Sigmoid colon (tissue), 7 donors: ENCODE results near the gene FRRS1. TPM values are rescaled to one million over a fixed set of nuclear protein-coding genes. Genes with fewer than 3 reads are reported as not detected.
"Not testable (repeated sequence)": the region's sequence is repeated elsewhere in the genome, so short reads cannot be mapped to it uniquely, and the experiment has no call there.

Source experiments
- DNase-seq: peaks from one replicate; pipeline ENCODE4 v3.0.0-alpha.2; 2019
- H3K27ac ChIP-seq, 4 donors: fragments of 200-600 bp; sonication (generic); one replicate each; pipeline ENCODE4 v1.5.1; 2016 to 2019; ENCODE audit warnings: mild to moderate bottlenecking in 1 of 4
- H3K27me3 ChIP-seq, 3 donors: fragments of 200-600 bp; sonication (generic); one replicate each; pipeline ENCODE4 v1.5.1; 2019; ENCODE audit warnings: mild to moderate bottlenecking in 1 of 3
- H3K36me3 ChIP-seq, 4 donors: fragments of 200-600 bp; sonication (generic); one replicate each; pipeline ENCODE4 v1.5.1; 2016 to 2019
- H3K4me1 ChIP-seq, 4 donors: fragments of 200-600 bp; sonication (generic); one replicate each; pipeline ENCODE4 v1.5.1; 2017 to 2019
- H3K4me3 ChIP-seq, 4 donors: fragments of 200-600 bp; sonication (generic); one replicate each; pipeline ENCODE4 v1.5.1; 2017 to 2019; ENCODE audit warnings: mild to moderate bottlenecking in 2 of 4, moderate library complexity in 1 of 4
- H3K9me3 ChIP-seq, 4 donors: fragments of 200-600 bp in 3 of 4; sonication (generic) in 3 of 4; one replicate each; pipeline versions ENCODE4 v1.5.1 to v1.6.1; 2013 to 2019
- EP300 ChIP-seq, 4 donors: sonication (generic); formaldehyde crosslinking; IDR thresholded peaks; one replicate each; pipeline ENCODE4 v1.6.1; 2017; ENCODE audit warnings: antibody characterized with exemption in 4 of 4
- POLR2A ChIP-seq, 2 donors: fragments of 450-650 bp; IDR thresholded peaks; one replicate each; pipeline ENCODE4 v1.6.1; 2016; ENCODE audit warnings: antibody characterized with exemption in 2 of 2, mild to moderate bottlenecking in 2 of 2, moderate library complexity in 2 of 2
- POLR2AphosphoS5 ChIP-seq, 4 donors: sonication (generic); formaldehyde crosslinking; IDR thresholded peaks; one replicate each; pipeline ENCODE4 v1.6.1; 2017; ENCODE audit warnings: antibody characterized with exemption in 4 of 4
- WGBS, 2 donors: extraction: QIAGEN DNeasy Blood & Tissue Kit; methylation state at CpG; one replicate each; pipeline ENCODE4 v1.1.7; 2013; 5-methylcytosine and 5-hydroxymethylcytosine counted together
- intact Hi-C: fragments of 100-400 bp; cut with DNase I; formaldehyde crosslinking; loops from one replicate; pipeline ENCODE4 v1.15.1; 2023
- polyA plus RNA-seq, 3 donors: library from polyadenylated mRNA; stranded (reverse); fragments of 200-250 nt; gene quantifications; one replicate each; pipeline ENCODE4 v1.2.3, GENCODE V29; 2013
- total RNA-seq, 4 donors: library from RNA; depleted of rRNA; stranded (reverse); fragments of >200 nt; gene quantifications; one replicate each; pipeline ENCODE4 v1.1.0, GENCODE V29; 2016
- TF ChIP-seq, protein P1 (sequence below), 4 experiments: fragments of 450-650 bp in 3 of 4; fragments of 200-600 bp in 1 of 4; IDR thresholded peaks; one replicate each; pipeline ENCODE4 v1.5.1; 2016 to 2019; ENCODE audit warnings: antibody characterized with exemption in 4 of 4, mild to moderate bottlenecking in 3 of 4, moderate library complexity in 2 of 4
- donor health status: healthy with polysubstance abuse.
- donor health status: Bipolar disorder and iron deficiency.
- donor health status: healthy.

FRRS1 gene
- total and polyA plus RNA-seq, 7 donors: 1.6 to 5.6 (median 3.6) TPM

GRCh38 chr1:99808391-99809115 lies 42.1 kb upstream of the FRRS1 start:
- peak; percentile 69 for DNase-seq
- intact Hi-C loops: loop anchor here (1.0 to 5.0 kb wide), 7 partner anchors 42 to 1058 kb away; partner anchors contain the start of genes AGL, CDC14A, SASS6 and TRMT13

GRCh38 chr1:99806882-99807281 lies 40.4 kb upstream of the FRRS1 start:
- Histone ChIP-seq H3K27me3 (no peaks in the 10 kb centered on the region), H3K4me1 (peaks cover 0 to 13% (median 6%) of the 10 kb centered on the region in 4 donors), H3K36me3 (no peaks in the 10 kb centered on the region), H3K9me3 (no peaks in the 10 kb centered on the region), H3K4me3 (no peak overlapping the region), H3K27ac (no peak overlapping the region)
- TF ChIP-seq, protein P1, sequence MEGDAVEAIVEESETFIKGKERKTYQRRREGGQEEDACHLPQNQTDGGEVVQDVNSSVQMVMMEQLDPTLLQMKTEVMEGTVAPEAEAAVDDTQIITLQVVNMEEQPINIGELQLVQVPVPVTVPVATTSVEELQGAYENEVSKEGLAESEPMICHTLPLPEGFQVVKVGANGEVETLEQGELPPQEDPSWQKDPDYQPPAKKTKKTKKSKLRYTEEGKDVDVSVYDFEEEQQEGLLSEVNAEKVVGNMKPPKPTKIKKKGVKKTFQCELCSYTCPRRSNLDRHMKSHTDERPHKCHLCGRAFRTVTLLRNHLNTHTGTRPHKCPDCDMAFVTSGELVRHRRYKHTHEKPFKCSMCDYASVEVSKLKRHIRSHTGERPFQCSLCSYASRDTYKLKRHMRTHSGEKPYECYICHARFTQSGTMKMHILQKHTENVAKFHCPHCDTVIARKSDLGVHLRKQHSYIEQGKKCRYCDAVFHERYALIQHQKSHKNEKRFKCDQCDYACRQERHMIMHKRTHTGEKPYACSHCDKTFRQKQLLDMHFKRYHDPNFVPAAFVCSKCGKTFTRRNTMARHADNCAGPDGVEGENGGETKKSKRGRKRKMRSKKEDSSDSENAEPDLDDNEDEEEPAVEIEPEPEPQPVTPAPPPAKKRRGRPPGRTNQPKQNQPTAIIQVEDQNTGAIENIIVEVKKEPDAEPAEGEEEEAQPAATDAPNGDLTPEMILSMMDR (IDR thresholded peaks at IDR 0.05): no peak
- TF ChIP-seq POLR2AphosphoS5 (IDR thresholded peaks at IDR 0.05) (no peak), EP300 (IDR thresholded peaks at IDR 0.05) (no peak), POLR2A (IDR thresholded peaks at IDR 0.05) (no peak)
- intact Hi-C loops: loop anchor here (5.0 kb wide), 2 partner anchors 230 to 445 kb away; a partner anchor contains a TSS
- 84% methylated on average over 2 of the region's 2 CpGs for WGBS, 2 donors
- DNase-seq: no peak

More at GRCh38 chr1:99808391-99809115, 42.1 kb upstream of the FRRS1 start:
- Histone ChIP-seq H3K27me3 (no peaks in the 10 kb centered on the region), H3K4me1 (peaks cover 0 to 13% (median 6%) of the 10 kb centered on the region in 4 donors), H3K4me3 (peak overlapping the region in 3 of 4 donors; percentile 8 to 18 (median 16)), H3K27ac (peak overlapping the region; percentile 69 to 85 (median 82)), H3K9me3 (no peaks in the 10 kb centered on the region), H3K36me3 (no peaks in the 10 kb centered on the region)
- TF ChIP-seq POLR2A (IDR thresholded peaks at IDR 0.05) (peak in 1 of 2 donors; percentile 30), POLR2AphosphoS5 (IDR thresholded peaks at IDR 0.05) (peak; percentile 69 to 83 (median 80)), EP300 (IDR thresholded peaks at IDR 0.05) (peak in 1 of 4 donors; percentile 65)
- TF ChIP-seq, protein P1 (IDR thresholded peaks at IDR 0.05): peak; percentile 32 to 76 (median 61)
- 17 to 19% methylated on average over 7 of the region's 7 CpGs for WGBS, 2 donors

GRCh38 chr1:99801584-99801983 lies 35.1 kb upstream of the FRRS1 start:
- no peaks in the 10 kb centered on the region for H3K9me3 ChIP-seq
- 17 to 68% methylated on average over 3 of the region's 3 CpGs for WGBS, 2 donors
- H3K27ac ChIP-seq: no peak overlapping the region
- no peaks in the 10 kb centered on the region for H3K36me3 ChIP-seq
- intact Hi-C loops: no loop called here
- no peak overlapping the region for H3K4me3 ChIP-seq
- H3K4me1 ChIP-seq: no peaks in the 10 kb centered on the region
- TF ChIP-seq, protein P1 (IDR thresholded peaks at IDR 0.05): no peak
- TF ChIP-seq POLR2AphosphoS5 (IDR thresholded peaks at IDR 0.05) (no peak), POLR2A (IDR thresholded peaks at IDR 0.05) (no peak), EP300 (IDR thresholded peaks at IDR 0.05) (no peak)
- H3K27me3 ChIP-seq: no peaks in the 10 kb centered on the region
- no peak for DNase-seq

DNA sequence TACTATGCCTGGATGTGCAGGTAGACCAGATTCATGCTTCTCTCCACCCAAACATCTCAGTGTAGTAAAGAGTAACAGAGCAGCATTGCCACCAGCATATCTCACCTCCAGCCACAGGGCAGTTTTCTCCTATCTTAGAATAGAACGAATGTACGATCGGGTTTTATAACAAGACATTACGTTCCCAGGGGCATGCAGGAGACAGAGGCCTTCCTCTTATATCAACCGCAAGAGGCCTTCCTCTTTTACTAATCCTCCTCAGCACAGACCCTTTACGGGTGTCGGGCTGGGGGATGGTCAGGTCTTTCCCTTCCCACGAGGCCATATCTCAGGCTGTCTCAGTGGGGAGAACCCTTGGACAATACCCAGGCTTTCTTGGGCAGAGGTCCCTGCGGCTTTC lies 27.4 kb upstream of the FRRS1 start:
- H3K9me3 ChIP-seq, intact Hi-C loops, H3K4me1 ChIP-seq, H3K4me3 ChIP-seq, H3K27ac ChIP-seq, H3K27me3 ChIP-seq, H3K36me3 ChIP-seq, DNase-seq: not testable (repeated sequence)
- 65 to 83% methylated on average over 9 of the region's 9 CpGs for WGBS, 2 donors

GRCh38 chr1:99789715-99790114 lies 23.3 kb upstream of the FRRS1 start:
- TF ChIP-seq POLR2A (IDR thresholded peaks at IDR 0.05) (no peak), POLR2AphosphoS5 (IDR thresholded peaks at IDR 0.05) (no peak)
- TF ChIP-seq, protein P1 (IDR thresholded peaks at IDR 0.05): no peak
- DNase-seq: no peak
- Histone ChIP-seq H3K27me3 (no peaks in the 10 kb centered on the region), H3K9me3 (peaks cover 0 to 3% (median 0%) of the 10 kb centered on the region in 4 donors), H3K36me3 (no peaks in the 10 kb centered on the region), H3K4me3 (no peak overlapping the region), H3K27ac (no peak overlapping the region), H3K4me1 (no peaks in the 10 kb centered on the region)
- intact Hi-C loops: no loop called here
- 72 to 86% methylated on average over 2 of the region's 2 CpGs for WGBS, 2 donors
